Psoas muscle (tissue), 8 donors: ENCODE data around the gene CEMIP. TPM values are rescaled to one million over a fixed set of nuclear protein-coding genes. Genes with fewer than 3 reads are reported as not detected.

ENCODE experiments used
- ATAC-seq, 4 donors: fragments of 200-7000 bp; cut with Tn5 transposase; one replicate each; pipeline ENCODE4 v1.9.1; 2020; ENCODE audit warnings: moderate library complexity in 3 of 4, mild to moderate bottlenecking in 2 of 4
- DNase-seq, 2 donors: peaks; one replicate each; pipeline ENCODE4 v3.0.0-alpha.2; 2020
- H3K27ac ChIP-seq: fragments of 200-600 bp; one replicate; pipeline ENCODE4 v1.8.0; 2022
- H3K27me3 ChIP-seq, 3 donors: fragments of 200-600 bp in 1 of 3; one replicate each; pipeline versions ENCODE4 v1.6.1 to v1.8.0; 2013 to 2022; ENCODE audit warnings: low read length in 2 of 3, mild to moderate bottlenecking in 2 of 3, moderate library complexity in 1 of 3; ENCODE audit not compliant: insufficient read depth in 3 of 3
- H3K36me3 ChIP-seq, 2 donors: fragments of 200-600 bp in 1 of 2; one replicate each; pipeline versions ENCODE4 v1.6.1 to v1.8.0; 2013 to 2022; ENCODE audit warnings: low read depth in 1 of 2, mild to moderate bottlenecking in 1 of 2, moderate library complexity in 1 of 2; ENCODE audit not compliant: insufficient read depth in 1 of 2
- H3K4me1 ChIP-seq: fragments of 200-600 bp; one replicate; pipeline ENCODE4 v1.8.0; 2022
- H3K4me3 ChIP-seq: fragments of 200-600 bp; one replicate; pipeline ENCODE4 v1.8.0; 2022; ENCODE audit warnings: mild to moderate bottlenecking
- H3K9me3 ChIP-seq: fragments of 200-600 bp; one replicate; pipeline ENCODE4 v1.8.0; 2022
- CTCF ChIP-seq: fragments of 200-600 bp; IDR thresholded peaks from one replicate; pipeline ENCODE4 v1.8.0; 2022; ENCODE audit warnings: antibody characterized with exemption
- WGBS, 3 donors: extraction: QIAGEN DNeasy Blood & Tissue Kit; methylation state at CpG; one replicate each; pipeline versions ENCODE4 v1.1.6 to v1.1.7; 2013; 5-methylcytosine and 5-hydroxymethylcytosine counted together
- intact Hi-C, 2 donors: fragments of 100-400 bp; cut with DNase I; formaldehyde crosslinking; loops; one replicate each; pipeline versions ENCODE4 v1.11.0 to v1.14.2; 2022
- polyA plus RNA-seq, 3 donors: library from polyadenylated mRNA; stranded (reverse); fragments of 200-250 nt; gene quantifications; one replicate each; pipeline ENCODE4 v1.2.3, GENCODE V29; 2013
- total RNA-seq, 4 donors: library from RNA; stranded (reverse); fragmentation: NEBNext Ultra II Directional in 2 of 4; extraction: Animal tissue kit (Norgen Biotek cat#: 25700) in 2 of 4; gene quantifications; one replicate each; pipeline versions ENCODE4 v1.2.1 to v1.2.4, GENCODE V29; 2021 to 2023
- donor health status: healthy with polysubstance abuse.
- donor health status: DM: no; HTN: no; CAD: no; lungs with moderate emphysema.
- donor health status: Bipolar disorder and iron deficiency.
- donor health status: healthy.
- donor health status: DM: yes; HTN: yes; CAD: no.
- donor health status: DM: no; HTN: no; CAD: no.
- donor health status: DM: no; HTN: no; CAD: no.
- donor health status: DM: yes; HTN: yes; CAD: no.

The CEMIP gene
- total and polyA plus RNA-seq, 7 donors = under 0.01 to 0.96 (median 0.04) TPM

GRCh38 chr15:80791004-80791403 is 11.8 kb downstream of the CEMIP start:
- no peaks in the 10 kb centered on the region for H3K36me3 ChIP-seq
- no peak overlapping the region for H3K27ac ChIP-seq
- WGBS, 3 donors = 86 to 100% (median 87%) methylated on average over 1 of the region's 1 CpG
- no peak for DNase-seq
- no peaks in the 10 kb centered on the region for H3K4me1 ChIP-seq
- H3K27me3 ChIP-seq = peaks cover 0 to 21% (median 3%) of the 10 kb centered on the region in 3 donors
- ATAC-seq = no peak
- no peak for TF ChIP-seq CTCF
- H3K9me3 ChIP-seq = no peaks in the 10 kb centered on the region
- no peak overlapping the region for H3K4me3 ChIP-seq
- intact Hi-C loops = no loop called here

- ATAC-seq (no peak), DNase-seq (no peak)
- H3K4me3 ChIP-seq = no peak overlapping the region
- no peaks in the 10 kb centered on the region for H3K36me3 ChIP-seq
- TF ChIP-seq CTCF = no peak
- no peak overlapping the region for H3K27ac ChIP-seq
- 77 to 92% (median 77%) methylated on average over 5 of the region's 5 CpGs for WGBS, 3 donors
- intact Hi-C loops = no loop called here
- H3K4me1 ChIP-seq = no peaks in the 10 kb centered on the region
- no peaks in the 10 kb centered on the region for H3K9me3 ChIP-seq
- H3K27me3 ChIP-seq = peaks cover 0 to 9% (median 0%) of the 10 kb centered on the region in 3 donors
Measured at GRCh38 chr15:80796407-80796806, 17.2 kb downstream of the CEMIP start.

GRCh38 chr15:80798911-80799310 is 19.7 kb downstream of the CEMIP start:
- H3K9me3 ChIP-seq = no peaks in the 10 kb centered on the region
- TF ChIP-seq CTCF = no peak
- WGBS, 3 donors = 31 to 49% (median 37%) methylated on average over 3 of the region's 3 CpGs
- ATAC-seq (no peak), DNase-seq (no peak)
- no peak overlapping the region for H3K27ac ChIP-seq
- no peaks in the 10 kb centered on the region for H3K36me3 ChIP-seq
- no peaks in the 10 kb centered on the region for H3K27me3 ChIP-seq
- no peaks in the 10 kb centered on the region for H3K4me1 ChIP-seq
- intact Hi-C loops = no loop called here
- no peak overlapping the region for H3K4me3 ChIP-seq

GRCh38 chr15:80800067-80800466 is 20.9 kb downstream of the CEMIP start:
- H3K27me3 ChIP-seq = no peaks in the 10 kb centered on the region
- no peak for TF ChIP-seq CTCF
- no peaks in the 10 kb centered on the region for H3K36me3 ChIP-seq
- no peak overlapping the region for H3K4me3 ChIP-seq
- ATAC-seq (no peak), DNase-seq (no peak)
- H3K4me1 ChIP-seq = no peaks in the 10 kb centered on the region
- intact Hi-C loops = no loop called here
- 81 to 92% (median 86%) methylated on average over 5 of the region's 5 CpGs for WGBS, 3 donors
- H3K27ac ChIP-seq = no peak overlapping the region
- H3K9me3 ChIP-seq = no peaks in the 10 kb centered on the region
